ENCODE measurements around the gene LOXHD1. TPM values are rescaled to one million over a fixed set of nuclear protein-coding genes. Genes with fewer than 3 reads are reported as not detected.

Gene LOXHD1
- total RNA-seq, 1 donor from 2014 or later, result not detected

DNA sequence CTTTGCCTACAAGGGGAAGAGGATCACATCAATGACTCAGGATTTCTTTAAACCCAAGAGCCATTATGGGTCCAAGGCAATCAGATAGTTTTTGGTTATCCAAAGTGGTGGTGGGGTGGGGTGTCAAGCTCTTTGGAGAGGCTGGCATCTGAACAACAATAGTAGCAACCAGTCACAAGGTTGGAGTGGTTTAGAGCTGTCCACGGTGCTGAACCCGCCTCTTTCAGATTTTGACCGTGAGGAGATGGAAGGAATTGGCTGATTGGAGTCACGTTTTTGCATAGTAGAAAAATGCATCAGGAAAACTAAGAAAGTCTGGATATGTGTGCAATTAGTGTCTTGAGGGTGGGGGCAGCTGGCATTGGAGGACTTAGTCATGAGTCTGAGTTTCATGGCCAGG, 159.9 kb downstream of the LOXHD1 start:
- H3K27me3 ChIP-seq, result no peaks in the 10 kb centered on the region
- no peaks in the 10 kb centered on the region for H3K9me3 ChIP-seq
- H3K27ac ChIP-seq, result no peak overlapping the region
- no peak overlapping the region for H3K4me3 ChIP-seq
- no peaks in the 10 kb centered on the region for H3K36me3 ChIP-seq
- intact Hi-C loops (cut with DNase I), result no loop called here
- DNase-seq (ENCODE audit: extremely low spot score in 2 of 2), result no peak
- H3K4me1 ChIP-seq, result no peaks in the 10 kb centered on the region
- TF ChIP-seq, protein P1, sequence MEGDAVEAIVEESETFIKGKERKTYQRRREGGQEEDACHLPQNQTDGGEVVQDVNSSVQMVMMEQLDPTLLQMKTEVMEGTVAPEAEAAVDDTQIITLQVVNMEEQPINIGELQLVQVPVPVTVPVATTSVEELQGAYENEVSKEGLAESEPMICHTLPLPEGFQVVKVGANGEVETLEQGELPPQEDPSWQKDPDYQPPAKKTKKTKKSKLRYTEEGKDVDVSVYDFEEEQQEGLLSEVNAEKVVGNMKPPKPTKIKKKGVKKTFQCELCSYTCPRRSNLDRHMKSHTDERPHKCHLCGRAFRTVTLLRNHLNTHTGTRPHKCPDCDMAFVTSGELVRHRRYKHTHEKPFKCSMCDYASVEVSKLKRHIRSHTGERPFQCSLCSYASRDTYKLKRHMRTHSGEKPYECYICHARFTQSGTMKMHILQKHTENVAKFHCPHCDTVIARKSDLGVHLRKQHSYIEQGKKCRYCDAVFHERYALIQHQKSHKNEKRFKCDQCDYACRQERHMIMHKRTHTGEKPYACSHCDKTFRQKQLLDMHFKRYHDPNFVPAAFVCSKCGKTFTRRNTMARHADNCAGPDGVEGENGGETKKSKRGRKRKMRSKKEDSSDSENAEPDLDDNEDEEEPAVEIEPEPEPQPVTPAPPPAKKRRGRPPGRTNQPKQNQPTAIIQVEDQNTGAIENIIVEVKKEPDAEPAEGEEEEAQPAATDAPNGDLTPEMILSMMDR (IDR thresholded peaks at IDR 0.05), result no peak
- no peak for TF ChIP-seq POLR2AphosphoS5 (IDR thresholded peaks at IDR 0.05; ENCODE audit: insufficient read depth in 1 of 2, low read depth in 1 of 2)
- TF ChIP-seq POLR2A (IDR thresholded peaks at IDR 0.05), result no peak

DNA sequence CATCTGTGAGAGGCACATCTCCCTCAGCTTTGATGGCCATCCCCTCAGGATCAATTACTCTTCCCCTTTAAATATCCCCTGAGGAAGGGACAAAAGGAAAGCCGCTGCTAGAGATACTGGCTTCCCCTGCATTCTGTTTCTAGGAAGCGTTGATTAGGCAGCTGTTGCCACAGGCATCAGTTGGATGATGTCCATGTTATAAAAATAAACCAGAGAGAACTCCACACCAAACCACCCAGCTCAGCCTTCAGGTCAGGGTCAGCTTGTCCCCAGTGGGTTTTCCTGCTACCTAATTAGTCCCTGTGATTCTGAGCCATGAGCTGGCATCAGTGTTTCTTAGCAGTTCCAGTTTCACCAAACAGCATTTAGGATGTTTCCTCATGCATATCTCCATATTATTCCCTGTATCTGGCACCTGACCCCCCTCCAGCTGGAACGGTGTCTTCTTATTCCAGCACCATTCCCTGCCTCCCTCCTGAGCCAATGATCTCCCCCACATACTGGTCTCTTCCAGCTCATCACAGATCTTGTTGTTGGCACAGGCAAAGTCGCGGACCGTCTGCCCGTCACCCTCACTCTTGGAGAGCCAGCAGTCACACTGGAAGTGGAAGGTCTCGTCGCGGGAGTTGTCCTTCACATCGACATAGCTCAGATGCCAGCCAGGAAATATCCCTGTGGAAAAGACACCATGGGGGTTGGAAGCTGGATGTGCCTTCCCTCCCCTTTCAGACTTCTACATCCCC, 168.4 kb downstream of the LOXHD1 start:
- Histone ChIP-seq H3K9me3 (no peaks in the 10 kb centered on the region), H3K27me3 (no peaks in the 10 kb centered on the region), H3K36me3 (no peaks in the 10 kb centered on the region), H3K4me1 (no peaks in the 10 kb centered on the region), H3K27ac (no peak overlapping the region), H3K4me3 (no peak overlapping the region)
- TF ChIP-seq, protein P1 (IDR thresholded peaks at IDR 0.05), result no peak
- no peak for TF ChIP-seq POLR2A (IDR thresholded peaks at IDR 0.05)
- TF ChIP-seq POLR2AphosphoS5 (IDR thresholded peaks at IDR 0.05; ENCODE audit: insufficient read depth in 1 of 2, low read depth in 1 of 2), result no peak
- intact Hi-C loops (cut with DNase I), result no loop called here
- DNase-seq (ENCODE audit: extremely low spot score in 2 of 2), result no peak

DNA sequence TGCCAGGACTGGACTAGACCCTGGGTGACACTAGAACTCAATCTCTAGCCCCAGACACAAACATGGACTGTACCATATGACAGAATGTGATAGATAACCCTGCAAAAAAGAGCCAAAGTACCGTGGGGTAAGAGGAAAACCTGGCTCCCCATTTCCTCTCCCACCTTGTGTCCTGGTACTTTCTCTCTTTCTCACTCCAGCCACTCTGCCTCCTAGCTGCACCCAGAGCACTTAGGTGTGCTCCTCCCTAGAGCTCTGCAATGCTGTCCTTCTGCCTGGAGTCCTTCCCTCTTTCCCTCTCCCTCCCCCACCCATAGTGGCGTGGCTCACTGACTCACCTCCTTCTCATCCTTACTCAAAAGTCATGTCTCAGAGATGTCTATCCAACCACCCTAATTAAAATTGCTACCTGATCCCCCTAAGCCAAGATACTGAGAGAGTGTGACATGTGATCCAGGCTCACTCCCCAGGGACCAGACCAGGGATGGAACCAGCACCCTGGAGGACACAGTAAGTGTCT, 171.3 kb downstream of the LOXHD1 start:
- H3K27me3 ChIP-seq, result no peaks in the 10 kb centered on the region
- peaks cover 6% of the 10 kb centered on the region for H3K9me3 ChIP-seq
- no peak for DNase-seq (ENCODE audit: extremely low spot score in 2 of 2)
- no peak overlapping the region for H3K27ac ChIP-seq
- H3K4me1 ChIP-seq, result no peaks in the 10 kb centered on the region
- TF ChIP-seq, protein P1 (IDR thresholded peaks at IDR 0.05), result no peak
- no peak for TF ChIP-seq POLR2A (IDR thresholded peaks at IDR 0.05)
- no peak for TF ChIP-seq POLR2AphosphoS5 (IDR thresholded peaks at IDR 0.05; ENCODE audit: insufficient read depth in 1 of 2, low read depth in 1 of 2)
- intact Hi-C loops (cut with DNase I), result no loop called here
- H3K36me3 ChIP-seq, result no peaks in the 10 kb centered on the region
- H3K4me3 ChIP-seq, result no peak overlapping the region

GRCh38 chr18:46484971-46485370, 172.0 kb downstream of the LOXHD1 start:
- DNase-seq (ENCODE audit: extremely low spot score in 2 of 2), result no peak
- Histone ChIP-seq H3K4me3 (no peak overlapping the region), H3K27ac (no peak overlapping the region), H3K36me3 (no peaks in the 10 kb centered on the region), H3K27me3 (no peaks in the 10 kb centered on the region), H3K9me3 (peaks cover 6% of the 10 kb centered on the region), H3K4me1 (no peaks in the 10 kb centered on the region)
- TF ChIP-seq POLR2AphosphoS5 (IDR thresholded peaks at IDR 0.05; ENCODE audit: insufficient read depth in 1 of 2, low read depth in 1 of 2) (no peak), POLR2A (IDR thresholded peaks at IDR 0.05) (no peak)
- TF ChIP-seq, protein P1 (IDR thresholded peaks at IDR 0.05), result no peak
- intact Hi-C loops (cut with DNase I), result no loop called here

- intact Hi-C loops (cut with DNase I), result no loop called here
- no peak for DNase-seq (ENCODE audit: extremely low spot score in 2 of 2)
- no peak for TF ChIP-seq POLR2A (IDR thresholded peaks at IDR 0.05)
Measured at GRCh38 chr18:46482831-46483230, 174.2 kb downstream of the LOXHD1 start.

More at GRCh38 chr18:46482831-46483230, 174.2 kb downstream of the LOXHD1 start:
- Histone ChIP-seq H3K4me3 (no peak overlapping the region), H3K36me3 (no peaks in the 10 kb centered on the region), H3K27ac (no peak overlapping the region), H3K4me1 (no peaks in the 10 kb centered on the region), H3K9me3 (peaks cover 6% of the 10 kb centered on the region), H3K27me3 (no peaks in the 10 kb centered on the region)

All from vagina (tissue), 2 donors.